SK-N-SH (cell line): ENCODE measurements around the gene HCN4.

Source experiments
- TEAD4 ChIP-seq: IDR thresholded peaks from 2 replicates; pipeline ENCODE4 v1.4.0; 2012; ENCODE audit warnings: mild to moderate bottlenecking, borderline replicate concordance; ENCODE audit not compliant: insufficient read depth
- TF ChIP-seq, protein P1 (sequence below): fragments of 200-600 bp; sonication (generic); IDR thresholded peaks from 2 replicates; pipeline ENCODE4 v1.6.1; 2017; ENCODE audit warnings: antibody characterized with exemption, mild to moderate bottlenecking, moderate library complexity

DNA sequence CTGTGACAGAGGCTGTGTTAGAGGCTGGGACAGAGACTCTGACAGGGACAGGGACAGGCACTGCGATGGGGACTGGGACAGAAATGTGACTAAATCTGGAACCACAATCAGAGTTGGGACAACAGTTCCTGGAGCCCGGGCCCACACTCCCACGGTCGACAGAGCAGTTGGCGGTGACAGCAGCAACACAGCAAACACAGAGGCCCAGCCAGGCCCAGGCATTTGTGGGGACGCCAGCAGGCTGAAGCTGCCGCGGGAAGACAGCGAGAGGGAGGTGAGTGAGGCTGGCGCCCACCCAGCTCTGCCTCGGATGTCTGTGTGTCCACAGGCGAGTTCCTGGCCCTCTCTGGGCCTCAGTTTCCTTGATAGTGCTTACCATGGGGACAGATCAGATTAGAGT, 9.3 kb upstream of the HCN4 start:
- no peak for TF ChIP-seq TEAD4
- TF ChIP-seq, protein P1, sequence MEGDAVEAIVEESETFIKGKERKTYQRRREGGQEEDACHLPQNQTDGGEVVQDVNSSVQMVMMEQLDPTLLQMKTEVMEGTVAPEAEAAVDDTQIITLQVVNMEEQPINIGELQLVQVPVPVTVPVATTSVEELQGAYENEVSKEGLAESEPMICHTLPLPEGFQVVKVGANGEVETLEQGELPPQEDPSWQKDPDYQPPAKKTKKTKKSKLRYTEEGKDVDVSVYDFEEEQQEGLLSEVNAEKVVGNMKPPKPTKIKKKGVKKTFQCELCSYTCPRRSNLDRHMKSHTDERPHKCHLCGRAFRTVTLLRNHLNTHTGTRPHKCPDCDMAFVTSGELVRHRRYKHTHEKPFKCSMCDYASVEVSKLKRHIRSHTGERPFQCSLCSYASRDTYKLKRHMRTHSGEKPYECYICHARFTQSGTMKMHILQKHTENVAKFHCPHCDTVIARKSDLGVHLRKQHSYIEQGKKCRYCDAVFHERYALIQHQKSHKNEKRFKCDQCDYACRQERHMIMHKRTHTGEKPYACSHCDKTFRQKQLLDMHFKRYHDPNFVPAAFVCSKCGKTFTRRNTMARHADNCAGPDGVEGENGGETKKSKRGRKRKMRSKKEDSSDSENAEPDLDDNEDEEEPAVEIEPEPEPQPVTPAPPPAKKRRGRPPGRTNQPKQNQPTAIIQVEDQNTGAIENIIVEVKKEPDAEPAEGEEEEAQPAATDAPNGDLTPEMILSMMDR: no peak
